ENCODE measurements around the gene EYS. TPM values are rescaled to one million over a fixed set of nuclear protein-coding genes. Genes with fewer than 3 reads are reported as not detected.
"Not testable (repeated sequence)": the region's sequence is repeated elsewhere in the genome, so short reads cannot be mapped to it uniquely, and the experiment has no call there.

EYS gene
- total and polyA plus RNA-seq, 2 donors = 4.4 TPM; not detected in 1

DNA sequence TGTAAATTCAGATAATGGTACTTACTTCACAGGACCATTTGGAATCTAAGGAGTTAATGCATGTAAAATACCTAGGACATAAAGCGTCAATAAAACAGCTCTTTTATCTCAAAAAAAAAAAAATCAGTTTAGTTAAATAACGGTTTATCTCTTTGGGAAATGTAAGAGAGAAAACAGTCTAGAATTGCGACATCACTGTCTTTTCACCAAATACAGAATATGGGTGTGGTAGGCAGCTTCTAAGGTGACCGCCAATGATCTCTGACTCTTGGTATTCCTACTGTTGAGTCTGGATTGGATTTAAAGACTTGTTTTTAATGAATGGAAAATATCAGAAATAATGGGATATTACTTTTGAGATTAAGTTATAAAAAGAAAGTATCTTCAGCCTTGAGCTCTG, 111.5 kb downstream of the EYS start:
- 73% methylated on average over 4 of the region's 4 CpGs for WGBS
- no peaks in the 10 kb centered on the region for H3K36me3 ChIP-seq (ENCODE audit: insufficient read depth)
- DNase-seq (ENCODE audit: extremely low spot score) = no peak
- H3K4me1 ChIP-seq (ENCODE audit: insufficient read depth) = no peaks in the 10 kb centered on the region
- no peak overlapping the region for H3K27ac ChIP-seq (ENCODE audit: low read depth)
- no peak overlapping the region for H3K4me3 ChIP-seq (ENCODE audit: low read depth, low read length)

DNA sequence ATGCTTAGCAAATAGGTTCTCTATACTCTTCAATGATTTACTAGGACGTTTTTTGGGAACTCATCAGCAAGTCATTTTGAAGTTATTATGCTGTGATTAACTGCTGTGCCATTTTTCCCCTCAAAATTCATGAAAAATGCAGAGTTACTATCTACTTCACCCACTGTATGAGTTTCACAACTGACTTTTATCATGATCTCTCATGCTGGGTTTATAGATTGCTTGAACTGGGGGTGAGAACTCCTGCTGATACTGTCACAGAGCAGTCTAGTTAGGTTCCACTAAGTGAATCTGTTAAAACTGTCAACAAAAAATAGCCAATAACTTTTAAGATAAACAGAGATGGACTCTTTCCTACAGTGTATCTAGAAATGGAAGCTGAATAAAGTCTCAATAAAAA, 136.7 kb downstream of the EYS start:
- 49% methylated on average over 1 of the region's 1 CpG for WGBS
- no peak for DNase-seq (ENCODE audit: extremely low spot score)

DNA sequence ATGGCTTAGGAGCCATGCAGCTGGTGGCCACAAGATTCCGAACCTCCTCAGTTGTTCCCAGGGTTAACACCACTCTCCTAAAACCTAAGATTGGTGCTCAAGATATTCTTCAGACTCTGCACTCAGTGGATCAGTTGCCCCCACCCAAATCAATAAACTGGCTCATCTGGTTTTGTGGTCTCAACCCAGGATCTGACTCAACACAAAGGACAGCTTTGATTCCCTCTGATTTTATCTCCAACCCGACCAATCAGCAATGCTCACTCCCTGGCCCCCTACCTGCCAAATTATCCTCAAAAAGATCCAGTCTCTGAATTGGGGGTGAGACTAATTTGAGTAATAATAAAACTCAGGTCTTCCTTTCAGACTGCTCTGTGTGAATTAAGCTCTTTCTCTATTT, 137.5 kb downstream of the EYS start:
- WGBS = 85% methylated on average over 2 of the region's 2 CpGs
- DNase-seq (ENCODE audit: extremely low spot score) = no peak
- Histone ChIP-seq H3K27ac (ENCODE audit: low read depth) (no peak overlapping the region), H3K4me1 (ENCODE audit: insufficient read depth) (no peaks in the 10 kb centered on the region), H3K36me3 (ENCODE audit: insufficient read depth) (no peaks in the 10 kb centered on the region), H3K4me3 (ENCODE audit: low read depth, low read length) (no peak overlapping the region)

More for the DNA sequence above, 136.7 kb downstream of the EYS start:
- no peak overlapping the region for H3K4me3 ChIP-seq (ENCODE audit: low read depth, low read length)
- no peak overlapping the region for H3K27ac ChIP-seq (ENCODE audit: low read depth)
- no peaks in the 10 kb centered on the region for H3K36me3 ChIP-seq (ENCODE audit: insufficient read depth)
- no peaks in the 10 kb centered on the region for H3K4me1 ChIP-seq (ENCODE audit: insufficient read depth)

DNA sequence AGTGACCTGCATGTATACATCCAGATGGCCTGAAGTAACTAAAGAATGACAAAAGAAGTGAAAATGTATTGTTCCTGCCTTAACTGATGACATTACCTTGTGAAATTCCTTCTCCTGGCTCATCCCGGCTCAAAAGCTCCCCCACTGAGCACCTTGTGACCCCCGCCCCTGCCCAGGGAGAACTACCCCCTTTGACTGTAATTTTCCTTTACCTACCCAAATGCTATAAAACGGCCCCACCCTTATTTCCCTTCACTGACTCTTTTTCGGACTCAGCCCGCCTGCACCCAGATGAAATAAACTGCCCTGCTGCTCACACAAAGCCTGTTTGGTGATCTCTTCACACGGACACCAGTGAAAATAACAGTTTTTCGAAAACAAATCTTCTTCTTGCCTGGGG, 138.0 kb downstream of the EYS start:
- H3K4me3 ChIP-seq (ENCODE audit: low read depth, low read length); H3K27ac ChIP-seq (ENCODE audit: low read depth); H3K36me3 ChIP-seq (ENCODE audit: insufficient read depth); H3K4me1 ChIP-seq (ENCODE audit: insufficient read depth); DNase-seq (ENCODE audit: extremely low spot score): not testable (repeated sequence)
- WGBS = 81% methylated on average over 7 of the region's 7 CpGs

DNA sequence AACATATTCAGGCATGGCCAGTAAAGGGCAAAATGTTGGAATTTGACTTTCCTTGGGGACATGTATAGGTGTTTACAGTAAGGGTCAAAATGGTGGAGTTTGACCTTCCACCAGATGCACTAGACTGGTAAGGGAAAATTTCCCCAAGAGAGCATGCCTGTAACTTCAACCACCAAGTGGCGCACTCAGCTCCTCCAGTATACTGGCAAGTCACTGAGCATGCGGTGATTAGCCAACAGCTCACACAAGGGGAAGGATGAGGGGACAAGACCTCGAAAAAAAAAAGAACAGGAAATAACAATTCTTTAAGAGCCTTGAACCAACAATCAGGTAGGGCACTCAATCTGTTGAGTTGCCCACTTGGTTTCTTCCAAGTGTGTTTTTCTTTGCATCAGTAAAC, 140.9 kb downstream of the EYS start:
- no peak overlapping the region for H3K27ac ChIP-seq (ENCODE audit: low read depth)
- no peaks in the 10 kb centered on the region for H3K36me3 ChIP-seq (ENCODE audit: insufficient read depth)
- no peak for DNase-seq (ENCODE audit: extremely low spot score)
- WGBS = 93% methylated on average over 3 of the region's 3 CpGs
- no peaks in the 10 kb centered on the region for H3K4me1 ChIP-seq (ENCODE audit: insufficient read depth)
- H3K4me3 ChIP-seq (ENCODE audit: low read depth, low read length) = no peak overlapping the region

DNA sequence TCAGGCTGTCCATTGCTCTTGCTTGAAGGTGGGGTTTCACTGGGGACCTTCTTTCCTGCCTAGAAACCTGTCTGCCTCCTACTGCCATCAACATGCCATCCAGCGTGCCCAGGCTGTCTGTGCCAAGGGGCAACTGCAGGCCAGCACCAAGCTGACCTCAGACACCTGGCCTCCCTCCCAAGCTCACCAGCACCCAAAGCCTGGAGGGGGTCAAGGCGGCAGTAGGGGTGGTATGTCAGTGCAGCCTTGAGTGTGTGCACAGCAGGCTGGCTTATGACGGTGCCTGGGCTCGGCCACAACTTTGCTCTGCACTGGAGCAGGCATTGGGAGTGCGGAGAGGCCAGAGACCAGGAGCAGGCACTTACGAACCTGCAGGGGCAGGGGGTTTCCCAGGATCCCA, 149.0 kb downstream of the EYS start:
- H3K4me3 ChIP-seq (ENCODE audit: low read depth, low read length) = no peak overlapping the region
- no peaks in the 10 kb centered on the region for H3K36me3 ChIP-seq (ENCODE audit: insufficient read depth)
- no peak overlapping the region for H3K27ac ChIP-seq (ENCODE audit: low read depth)
- no peak for DNase-seq (ENCODE audit: extremely low spot score)
- 96% methylated on average over 6 of the region's 6 CpGs for WGBS
- no peaks in the 10 kb centered on the region for H3K4me1 ChIP-seq (ENCODE audit: insufficient read depth)

DNA sequence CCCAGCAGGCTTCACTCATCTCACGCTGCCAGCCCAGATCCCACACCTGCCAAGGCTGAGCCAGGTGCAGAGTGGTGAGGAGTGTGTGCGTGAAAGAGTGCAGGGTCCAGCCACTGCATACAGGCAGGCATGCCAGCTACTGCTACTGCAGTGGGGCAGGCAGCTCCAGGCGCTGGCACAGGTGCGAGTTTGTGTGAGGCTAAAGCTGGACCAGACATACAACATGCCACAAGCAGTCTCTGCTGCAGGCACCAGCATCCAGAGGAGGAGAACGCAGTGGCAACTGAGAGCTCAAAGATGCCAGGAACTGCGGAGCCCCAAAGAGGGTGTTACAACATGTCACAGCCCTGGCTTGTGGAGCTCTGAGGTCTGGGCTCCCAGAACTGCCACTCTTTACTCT, 149.8 kb downstream of the EYS start:
- Histone ChIP-seq H3K27ac (ENCODE audit: low read depth) (no peak overlapping the region), H3K36me3 (ENCODE audit: insufficient read depth) (no peaks in the 10 kb centered on the region), H3K4me3 (ENCODE audit: low read depth, low read length) (no peak overlapping the region), H3K4me1 (ENCODE audit: insufficient read depth) (no peaks in the 10 kb centered on the region)
- no peak for DNase-seq (ENCODE audit: extremely low spot score)
- 92% methylated on average over 6 of the region's 6 CpGs for WGBS

DNA sequence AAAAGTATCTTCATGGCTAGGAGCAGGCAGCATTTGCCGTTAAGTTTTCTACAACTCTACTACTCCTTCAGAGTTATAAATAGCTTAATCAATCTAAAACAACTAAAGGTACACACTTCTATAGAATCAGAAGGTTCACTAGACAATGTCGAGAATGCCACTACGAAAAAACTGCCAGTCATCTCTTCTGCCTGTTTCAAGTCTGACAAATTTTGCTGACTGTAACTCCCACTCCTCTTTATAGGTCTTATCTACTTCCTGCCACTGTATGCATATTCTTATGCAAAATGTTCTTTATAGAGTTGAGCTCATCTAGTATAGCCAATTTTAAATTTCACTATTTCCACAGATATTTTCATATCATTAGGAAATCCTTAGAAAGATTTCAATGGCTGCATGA, 160.1 kb downstream of the EYS start:
- H3K27ac ChIP-seq (ENCODE audit: low read depth) = no peak overlapping the region
- no peaks in the 10 kb centered on the region for H3K36me3 ChIP-seq (ENCODE audit: insufficient read depth)
- no peaks in the 10 kb centered on the region for H3K4me1 ChIP-seq (ENCODE audit: insufficient read depth)
- 86% methylated on average over 3 of the region's 3 CpGs for WGBS
- no peak overlapping the region for H3K4me3 ChIP-seq (ENCODE audit: low read depth, low read length)
- DNase-seq (ENCODE audit: extremely low spot score) = no peak

DNA sequence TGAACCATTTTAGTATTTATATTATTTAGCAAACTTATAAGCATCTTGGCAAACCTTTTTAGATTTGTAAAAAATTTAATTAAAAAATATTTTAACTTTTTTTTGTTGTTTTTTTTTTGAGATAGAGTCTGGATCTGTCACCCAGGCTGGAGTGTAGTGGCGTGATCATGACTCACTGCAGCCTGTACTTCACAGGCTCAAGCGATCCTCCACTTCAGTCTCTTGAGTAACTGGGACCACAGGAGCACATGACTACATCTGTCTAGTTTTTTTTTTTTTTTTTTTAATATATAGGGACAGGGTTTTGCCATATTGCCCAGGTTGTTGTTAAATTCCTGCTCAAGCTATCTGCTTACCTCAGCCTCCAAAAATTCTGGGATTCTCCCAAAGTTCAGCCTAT, 161.1 kb downstream of the EYS start:
- Histone ChIP-seq H3K4me3 (ENCODE audit: low read depth, low read length) (no peak overlapping the region), H3K27ac (ENCODE audit: low read depth) (no peak overlapping the region), H3K4me1 (ENCODE audit: insufficient read depth) (no peaks in the 10 kb centered on the region), H3K36me3 (ENCODE audit: insufficient read depth) (no peaks in the 10 kb centered on the region)
- 94% methylated on average over 2 of the region's 2 CpGs for WGBS
- DNase-seq (ENCODE audit: extremely low spot score) = no peak

DNA sequence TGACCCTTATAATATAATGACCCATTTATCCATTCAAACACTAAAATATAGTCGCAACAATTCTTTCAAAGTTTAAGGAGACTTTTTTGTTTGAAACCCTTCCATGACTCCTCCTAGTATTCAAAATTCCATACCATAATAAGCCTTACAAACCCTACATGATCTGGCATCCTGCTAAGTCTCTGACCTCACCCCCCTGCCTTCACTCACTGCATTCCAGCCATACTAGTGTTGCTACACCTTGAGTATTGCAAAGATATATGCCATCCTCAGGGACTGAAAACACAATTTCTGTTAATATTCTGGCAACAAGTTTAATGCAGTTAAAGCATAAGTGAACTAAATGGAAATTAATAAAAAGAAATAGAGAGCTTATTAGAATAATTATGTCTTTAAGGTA, 168.4 kb downstream of the EYS start:
- Histone ChIP-seq H3K4me1 (ENCODE audit: insufficient read depth) (no peaks in the 10 kb centered on the region), H3K27ac (ENCODE audit: low read depth) (no peak overlapping the region), H3K36me3 (ENCODE audit: insufficient read depth) (no peaks in the 10 kb centered on the region), H3K4me3 (ENCODE audit: low read depth, low read length) (no peak overlapping the region)
- DNase-seq (ENCODE audit: extremely low spot score) = no peak
- WGBS = 96% methylated on average over 1 of the region's 1 CpG

DNA sequence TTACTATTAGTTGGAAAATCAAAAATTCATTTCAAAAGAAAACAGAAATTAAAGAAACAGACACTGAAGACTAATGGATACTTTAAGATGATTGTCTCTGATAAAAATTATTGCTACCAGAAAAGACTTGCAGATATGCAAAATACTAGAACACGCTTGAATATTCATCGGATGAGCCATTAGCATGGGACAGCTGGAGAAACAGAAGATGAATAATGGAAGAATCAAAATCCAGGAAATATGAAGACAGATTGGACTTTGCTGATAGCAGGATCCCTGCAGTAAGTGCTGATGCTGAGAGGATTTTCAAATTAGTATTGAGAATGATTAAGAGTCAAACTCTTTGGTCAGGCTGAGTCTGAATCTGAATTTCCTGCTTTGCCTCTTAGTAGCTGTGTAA, 169.4 kb downstream of the EYS start:
- no peaks in the 10 kb centered on the region for H3K36me3 ChIP-seq (ENCODE audit: insufficient read depth)
- WGBS = 90% methylated on average over 2 of the region's 2 CpGs
- DNase-seq (ENCODE audit: extremely low spot score) = no peak
- no peaks in the 10 kb centered on the region for H3K4me1 ChIP-seq (ENCODE audit: insufficient read depth)
- H3K4me3 ChIP-seq (ENCODE audit: low read depth, low read length) = no peak overlapping the region
- H3K27ac ChIP-seq (ENCODE audit: low read depth) = no peak overlapping the region

DNA sequence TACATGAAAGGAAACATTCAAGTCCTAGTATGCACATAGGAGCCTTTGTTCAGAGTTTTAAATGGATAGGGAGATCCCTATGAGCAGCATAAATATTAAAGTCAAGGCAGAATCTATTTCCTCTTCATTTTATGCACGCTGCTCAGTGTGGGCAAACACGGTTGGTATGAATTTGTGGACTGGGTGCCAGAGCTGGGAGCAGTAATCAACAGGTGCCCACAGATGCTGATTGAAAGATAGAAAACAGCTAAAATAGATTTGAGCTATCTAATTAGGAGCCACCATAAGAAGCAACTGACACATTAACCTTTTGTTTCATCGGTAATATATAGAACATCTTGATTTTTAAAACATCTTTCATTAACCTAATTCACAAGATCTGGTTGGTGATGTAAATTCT, 175.5 kb downstream of the EYS start:
- no peak overlapping the region for H3K4me3 ChIP-seq (ENCODE audit: low read depth, low read length)
- H3K4me1 ChIP-seq (ENCODE audit: insufficient read depth) = no peaks in the 10 kb centered on the region
- 94% methylated on average over 3 of the region's 3 CpGs for WGBS
- H3K27ac ChIP-seq (ENCODE audit: low read depth) = no peak overlapping the region
- no peaks in the 10 kb centered on the region for H3K36me3 ChIP-seq (ENCODE audit: insufficient read depth)
- no peak for DNase-seq (ENCODE audit: extremely low spot score)

DNA sequence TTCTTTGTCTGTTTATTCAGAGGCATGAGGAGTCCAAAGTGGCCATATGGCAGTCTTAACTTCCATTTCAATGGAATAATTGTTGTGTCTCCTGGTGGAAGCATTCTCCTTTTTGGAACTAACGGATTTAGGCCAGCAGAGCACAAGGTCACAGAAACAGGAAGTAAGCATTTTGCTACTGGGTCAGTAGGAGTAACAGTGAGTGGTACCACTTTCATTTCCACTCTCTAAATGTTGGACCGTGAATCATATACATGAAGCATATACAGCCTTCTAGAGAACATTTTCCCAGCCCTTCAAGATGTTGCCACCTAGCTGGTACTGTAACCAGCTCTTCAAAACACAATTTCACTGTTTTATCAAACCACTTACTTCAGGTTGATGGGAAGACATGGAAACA, 182.8 kb downstream of the EYS start:
- DNase-seq (ENCODE audit: extremely low spot score) = no peak
- 86% methylated on average over 2 of the region's 2 CpGs for WGBS
- no peak overlapping the region for H3K4me3 ChIP-seq (ENCODE audit: low read depth, low read length)
- H3K4me1 ChIP-seq (ENCODE audit: insufficient read depth) = no peaks in the 10 kb centered on the region
- H3K27ac ChIP-seq (ENCODE audit: low read depth) = no peak overlapping the region
- H3K36me3 ChIP-seq (ENCODE audit: insufficient read depth) = no peaks in the 10 kb centered on the region

DNA sequence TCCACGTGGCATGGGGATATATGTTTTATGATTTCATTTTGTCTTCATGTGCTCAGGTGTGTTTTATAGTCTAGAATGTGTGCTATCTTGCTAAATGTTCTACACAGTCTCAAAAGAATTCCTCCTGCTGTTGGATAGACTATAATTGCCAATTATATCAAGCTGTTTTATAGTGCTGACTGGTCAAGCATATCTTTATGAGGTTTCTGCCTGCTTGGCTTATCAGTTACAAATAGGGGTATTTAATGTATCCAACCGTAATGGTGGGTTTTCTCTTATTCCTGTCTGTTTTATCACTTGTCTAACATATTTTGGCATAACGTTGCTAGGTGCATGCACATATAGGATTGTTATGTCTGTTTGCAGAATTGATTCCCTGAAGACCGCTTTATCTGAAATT, 201.3 kb downstream of the EYS start:
- no peak for DNase-seq (ENCODE audit: extremely low spot score)
- Histone ChIP-seq H3K36me3 (ENCODE audit: insufficient read depth) (no peaks in the 10 kb centered on the region), H3K4me3 (ENCODE audit: low read depth, low read length) (no peak overlapping the region), H3K27ac (ENCODE audit: low read depth) (no peak overlapping the region), H3K4me1 (ENCODE audit: insufficient read depth) (no peaks in the 10 kb centered on the region)
- WGBS = 42% methylated on average over 4 of the region's 4 CpGs

DNA sequence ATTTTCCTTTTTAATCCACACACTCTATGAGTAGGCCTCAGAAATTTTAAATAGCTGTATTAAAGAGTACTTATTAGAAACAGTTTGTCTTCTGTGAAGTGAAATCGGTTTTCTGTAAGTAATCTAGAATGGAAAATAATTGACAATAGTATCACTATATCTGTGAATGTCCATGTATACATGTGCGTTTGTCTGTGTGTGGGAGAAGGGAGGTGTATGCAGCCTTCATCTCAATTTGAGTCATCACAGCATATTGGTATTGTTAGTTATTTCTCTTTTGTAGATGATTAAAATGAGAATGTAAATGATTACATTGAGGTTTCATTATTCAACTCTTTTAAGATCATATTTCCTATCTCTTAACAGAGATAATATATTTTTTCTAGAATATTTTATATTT, 206.0 kb downstream of the EYS start:
- Histone ChIP-seq H3K36me3 (ENCODE audit: insufficient read depth) (no peaks in the 10 kb centered on the region), H3K4me3 (ENCODE audit: low read depth, low read length) (no peak overlapping the region), H3K27ac (ENCODE audit: low read depth) (no peak overlapping the region), H3K4me1 (ENCODE audit: insufficient read depth) (no peaks in the 10 kb centered on the region)
- 77% methylated on average over 2 of the region's 2 CpGs for WGBS
- no peak for DNase-seq (ENCODE audit: extremely low spot score)

All from urinary bladder (tissue), 4 donors.